ENCODE data around the gene TACC2.

The TACC2 gene

DNA sequence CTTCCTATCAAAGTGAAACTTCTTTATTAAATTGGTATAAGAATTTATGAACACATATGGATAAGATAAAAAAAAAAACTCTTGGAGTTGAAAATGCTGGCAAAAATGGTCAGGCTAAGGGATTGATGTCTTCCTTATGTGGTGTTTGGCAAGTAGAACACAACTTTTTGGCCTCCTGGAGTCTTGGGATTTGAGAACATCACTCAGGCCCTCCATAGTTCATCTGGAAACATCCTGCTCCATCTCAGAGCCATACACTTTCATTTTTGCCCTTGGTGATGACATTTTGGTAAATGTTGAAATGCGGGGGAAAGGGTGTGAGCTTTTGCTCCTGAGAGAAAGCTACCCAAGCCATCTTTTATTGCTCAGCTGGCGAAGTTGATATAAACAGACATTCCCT lies 254.6 kb downstream of the TACC2 start:
- no peak overlapping the region for H3K4me3 ChIP-seq (ENCODE audit: low read length)
- no peak for DNase-seq (ENCODE audit: low read depth)
- TF ChIP-seq, protein P1, sequence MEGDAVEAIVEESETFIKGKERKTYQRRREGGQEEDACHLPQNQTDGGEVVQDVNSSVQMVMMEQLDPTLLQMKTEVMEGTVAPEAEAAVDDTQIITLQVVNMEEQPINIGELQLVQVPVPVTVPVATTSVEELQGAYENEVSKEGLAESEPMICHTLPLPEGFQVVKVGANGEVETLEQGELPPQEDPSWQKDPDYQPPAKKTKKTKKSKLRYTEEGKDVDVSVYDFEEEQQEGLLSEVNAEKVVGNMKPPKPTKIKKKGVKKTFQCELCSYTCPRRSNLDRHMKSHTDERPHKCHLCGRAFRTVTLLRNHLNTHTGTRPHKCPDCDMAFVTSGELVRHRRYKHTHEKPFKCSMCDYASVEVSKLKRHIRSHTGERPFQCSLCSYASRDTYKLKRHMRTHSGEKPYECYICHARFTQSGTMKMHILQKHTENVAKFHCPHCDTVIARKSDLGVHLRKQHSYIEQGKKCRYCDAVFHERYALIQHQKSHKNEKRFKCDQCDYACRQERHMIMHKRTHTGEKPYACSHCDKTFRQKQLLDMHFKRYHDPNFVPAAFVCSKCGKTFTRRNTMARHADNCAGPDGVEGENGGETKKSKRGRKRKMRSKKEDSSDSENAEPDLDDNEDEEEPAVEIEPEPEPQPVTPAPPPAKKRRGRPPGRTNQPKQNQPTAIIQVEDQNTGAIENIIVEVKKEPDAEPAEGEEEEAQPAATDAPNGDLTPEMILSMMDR (conservative IDR thresholded peaks at IDR 0.05; ENCODE audit: low read depth, low read length): no peak

- no peak overlapping the region for H3K4me3 ChIP-seq (ENCODE audit: low read length)
- TF ChIP-seq, protein P1 (conservative IDR thresholded peaks at IDR 0.05; ENCODE audit: low read depth, low read length): no peak
- no peak for DNase-seq (ENCODE audit: low read depth)
Measured at GRCh38 chr10:122244001-122244975, 255.3 kb downstream of the TACC2 start.

GRCh38 chr10:122245136-122245535 lies 256.2 kb downstream of the TACC2 start:
- TF ChIP-seq, protein P1 (conservative IDR thresholded peaks at IDR 0.05; ENCODE audit: low read depth, low read length): no peak
- H3K4me3 ChIP-seq (ENCODE audit: low read length): no peak overlapping the region

DNA sequence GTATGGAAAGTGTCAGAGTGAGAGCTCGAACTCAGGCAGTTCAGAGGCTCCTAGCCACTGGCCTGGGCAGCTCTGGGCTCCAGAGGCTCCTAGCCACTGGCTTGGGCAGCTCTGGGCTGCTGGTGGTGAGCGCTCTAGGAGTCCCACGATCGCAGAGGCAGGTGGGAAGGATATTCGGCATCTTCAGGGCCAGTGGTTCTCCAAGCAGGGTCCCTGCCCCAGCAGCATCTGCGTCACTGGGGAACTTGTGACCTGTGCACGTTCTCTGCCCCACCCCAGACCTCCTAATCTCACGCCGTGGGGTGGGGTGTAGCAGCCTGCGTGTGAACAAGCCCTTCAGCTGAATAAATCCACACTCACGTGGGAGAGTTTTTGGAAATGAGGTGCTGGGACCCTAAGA lies 256.9 kb downstream of the TACC2 start:
- no peak overlapping the region for H3K4me3 ChIP-seq (ENCODE audit: low read length)
- DNase-seq (ENCODE audit: low read depth): no peak
- TF ChIP-seq, protein P1 (conservative IDR thresholded peaks at IDR 0.05; ENCODE audit: low read depth, low read length): no peak

More at GRCh38 chr10:122245136-122245535, 256.2 kb downstream of the TACC2 start:
- DNase-seq (ENCODE audit: low read depth): no peak

- TF ChIP-seq, protein P1 (conservative IDR thresholded peaks at IDR 0.05; ENCODE audit: low read depth, low read length): no peak
- DNase-seq (ENCODE audit: low read depth): no peak
- H3K4me3 ChIP-seq (ENCODE audit: low read length): no peak overlapping the region
Measured at GRCh38 chr10:122246830-122247520, 258.0 kb downstream of the TACC2 start.

GRCh38 chr10:122248356-122249302 lies 259.7 kb downstream of the TACC2 start:
- no peak overlapping the region for H3K4me3 ChIP-seq (ENCODE audit: low read length)
- DNase-seq (ENCODE audit: low read depth): no peak
- TF ChIP-seq, protein P1 (conservative IDR thresholded peaks at IDR 0.05; ENCODE audit: low read depth, low read length): no peak

All from retinal pigment epithelial cell (primary cell).